Myocyte (in vitro differentiated cells): ENCODE measurements around the gene TRRAP. TPM values are rescaled to one million over a fixed set of nuclear protein-coding genes. Genes with fewer than 3 reads are reported as not detected.
A peak's percentile ranks its signal among the peaks of the same experiment; 100 is the strongest.
"Not testable (repeated sequence)": the region's sequence is repeated elsewhere in the genome, so short reads cannot be mapped to it uniquely, and the experiment has no call there.

Experiments used
- DNase-seq: peaks from one replicate; pipeline ENCODE4 v3.0.0-alpha.2; 2012; ENCODE audit warnings: low read depth
- total RNA-seq: library from RNA; depleted of rRNA; stranded (reverse); fragments of >200 nt; gene quantifications from 2 replicates; pipeline ENCODE4 v1.2.3, GENCODE V29; 2014

TRRAP gene
- total RNA-seq, 1 donor from 2014 or later = 24.0 TPM

- no peak for DNase-seq
These were observed 149.5 kb downstream of the TRRAP start for GRCh38 chr7:99027841-99028240.

GRCh38 chr7:99028261-99028973 lies 150.1 kb downstream of the TRRAP start:
- DNase-seq = no peak

DNA sequence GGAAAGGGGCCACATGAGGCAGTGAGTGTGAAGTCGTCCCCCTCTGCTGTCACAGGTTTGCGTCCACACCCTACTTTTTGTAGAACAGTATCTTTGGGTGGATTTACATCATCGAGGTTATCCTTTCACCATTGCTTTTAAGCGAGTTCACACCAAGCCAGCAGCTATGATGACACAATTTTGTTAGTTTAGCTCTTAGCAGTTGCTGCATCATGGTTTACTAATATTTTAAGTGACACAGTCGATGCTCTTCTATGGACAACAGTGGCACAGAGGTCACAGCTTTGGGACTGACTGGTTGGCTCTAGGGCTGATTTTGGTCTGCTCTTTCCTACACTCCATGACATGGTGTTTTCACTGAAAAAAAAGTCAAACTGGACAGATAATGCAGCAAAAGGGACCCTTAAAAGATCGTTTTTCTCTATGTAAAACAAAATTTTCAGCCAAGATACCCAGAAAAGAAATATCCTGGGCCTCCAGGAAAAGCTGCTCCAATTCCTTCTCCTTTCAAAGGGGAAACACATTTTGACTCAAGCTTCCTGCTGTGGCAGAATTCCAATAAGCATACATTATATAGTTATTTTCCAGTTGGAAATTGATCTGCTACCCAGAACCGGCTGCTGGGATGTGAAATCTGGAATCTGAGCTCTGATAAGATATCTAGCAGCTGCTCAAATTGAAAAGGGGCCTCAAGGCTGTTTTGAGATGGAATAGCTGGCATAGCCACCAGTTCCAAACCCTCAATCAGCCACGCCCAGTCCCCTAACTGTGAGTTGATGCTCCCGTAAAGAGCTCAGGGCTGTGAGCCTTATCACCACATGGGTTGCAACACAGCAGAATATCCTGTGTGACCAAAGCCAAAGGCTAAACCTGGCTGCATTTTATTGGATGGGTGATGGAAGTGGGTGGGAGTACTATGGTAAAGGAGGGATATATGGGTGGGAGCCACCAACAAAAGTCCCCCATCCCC lies 151.4 kb downstream of the TRRAP start:
- peak; percentile 9 for DNase-seq

GRCh38 chr7:99030457-99030856 lies 152.1 kb downstream of the TRRAP start:
- no peak for DNase-seq

GRCh38 chr7:99030951-99031350 lies 152.6 kb downstream of the TRRAP start:
- DNase-seq = no peak

DNA sequence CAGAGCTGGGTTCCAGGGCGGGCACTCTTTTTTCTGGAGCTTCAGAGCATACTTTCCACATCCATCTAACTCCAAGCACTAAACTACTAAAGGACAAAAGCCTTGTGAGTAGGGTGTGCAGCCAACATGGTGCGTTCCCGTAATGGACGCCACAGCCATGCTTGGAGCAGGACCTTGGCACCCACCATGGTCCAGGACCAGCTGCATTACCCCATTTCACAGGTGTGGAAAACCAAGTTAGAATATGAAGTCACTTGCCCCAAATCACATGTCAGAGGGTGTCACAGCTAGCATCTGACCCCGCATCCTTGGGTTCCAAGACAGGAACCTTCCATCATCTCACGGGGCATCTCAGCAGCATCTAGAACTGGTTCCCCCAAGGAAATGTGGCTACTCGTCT lies 153.2 kb downstream of the TRRAP start:
- DNase-seq = no peak

GRCh38 chr7:99032928-99033327 lies 154.6 kb downstream of the TRRAP start:
- no peak for DNase-seq

- DNase-seq = no peak
These were observed 155.4 kb downstream of the TRRAP start for GRCh38 chr7:99033765-99034164.

DNA sequence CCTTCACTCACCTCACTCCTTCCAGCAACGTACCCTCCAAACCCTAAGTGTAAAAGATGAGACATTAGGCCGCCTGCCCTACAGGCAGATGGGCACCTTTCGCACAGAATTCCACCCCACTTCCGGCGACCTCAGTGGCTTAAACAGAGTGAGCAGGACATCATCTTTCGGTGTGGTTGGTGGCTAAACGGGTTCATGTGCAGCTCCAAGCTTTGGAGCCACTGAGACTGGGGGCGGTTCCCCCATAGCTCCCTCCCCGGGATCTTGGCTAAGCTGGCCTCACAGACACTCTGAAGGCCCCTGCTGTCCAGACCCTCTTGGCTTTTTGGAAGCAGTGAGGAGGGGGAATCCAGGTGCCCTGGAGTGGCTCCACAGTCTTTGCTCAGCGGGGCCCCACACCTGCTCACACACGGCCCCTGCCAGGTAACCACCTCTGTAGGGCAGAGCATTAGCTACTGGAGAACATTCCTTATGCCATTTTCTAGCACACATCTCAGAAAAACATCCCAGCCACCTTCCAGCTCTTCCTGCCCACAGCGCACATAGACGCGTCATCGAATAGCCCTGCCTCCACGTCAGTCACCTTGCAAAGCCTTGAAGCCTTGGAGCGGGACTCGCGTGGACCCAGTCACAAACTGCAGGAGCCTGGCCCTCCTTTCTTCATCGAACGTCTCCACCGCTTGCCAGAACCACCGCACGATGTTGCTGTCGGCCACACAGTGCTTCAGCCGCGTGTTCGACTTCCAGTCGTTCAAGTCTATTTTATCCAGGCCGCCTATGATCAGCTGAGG lies 156.8 kb downstream of the TRRAP start:
- no peak for DNase-seq

GRCh38 chr7:99035723-99036545 lies 157.6 kb downstream of the TRRAP start:
- DNase-seq = no peak

DNA sequence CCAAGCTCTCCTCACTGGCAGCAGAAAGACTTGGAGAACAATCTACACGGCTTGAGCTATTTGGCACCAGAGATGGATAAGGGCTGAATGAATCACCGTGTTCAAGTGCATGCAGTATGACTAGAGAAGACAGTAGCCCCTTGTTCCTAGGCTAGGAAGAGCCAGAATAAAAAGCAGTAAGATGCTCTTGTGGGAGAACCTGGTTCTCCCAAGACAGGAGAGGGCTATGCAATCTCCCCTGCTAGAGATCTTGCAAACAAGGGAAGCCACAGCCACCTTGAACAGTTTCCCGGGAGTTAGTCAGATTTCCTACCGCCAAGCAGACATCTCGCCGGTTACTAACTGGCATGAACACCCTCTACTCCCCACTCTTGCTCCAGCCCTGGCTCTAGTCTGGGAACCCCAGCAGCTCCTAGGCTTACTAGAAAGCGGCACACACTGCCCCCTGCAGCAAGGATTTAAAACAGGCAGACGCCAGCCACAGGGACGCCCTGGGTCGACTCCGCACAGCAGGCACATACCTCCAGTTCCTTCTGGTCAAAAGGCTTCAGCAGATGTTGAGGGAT lies 158.3 kb downstream of the TRRAP start:
- DNase-seq = peak; percentile 23

DNA sequence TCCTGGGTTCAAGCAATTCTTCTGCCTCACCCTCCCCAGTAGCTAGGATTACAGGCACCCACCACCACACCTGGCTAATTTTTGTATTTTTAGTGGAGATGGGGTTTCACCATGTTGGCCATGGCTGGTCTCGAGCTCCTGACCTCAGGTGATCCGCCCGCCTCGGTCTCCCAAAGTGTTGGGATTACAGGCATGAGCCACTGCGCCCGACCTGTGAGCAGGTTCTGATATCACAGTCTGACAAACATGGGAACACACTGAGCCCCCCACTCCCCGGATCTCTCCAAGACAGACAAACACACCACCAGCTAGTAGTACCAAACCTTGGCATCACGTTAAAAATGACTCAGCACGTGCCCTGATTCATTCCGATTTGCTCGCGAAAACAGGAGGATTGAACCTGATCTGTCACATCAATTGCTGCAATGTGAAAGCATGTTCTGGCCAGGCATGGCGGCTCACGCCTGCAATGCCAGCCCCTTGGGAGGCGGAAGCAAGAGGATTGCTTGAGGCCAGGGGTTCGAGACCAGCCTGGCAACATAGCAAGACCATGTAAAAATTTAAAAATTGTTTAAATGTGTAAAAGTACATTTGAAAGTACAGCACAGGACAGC lies 159.1 kb downstream of the TRRAP start:
- no peak for DNase-seq

GRCh38 chr7:99038086-99038855 lies 159.9 kb downstream of the TRRAP start:
- DNase-seq = no peak

DNA sequence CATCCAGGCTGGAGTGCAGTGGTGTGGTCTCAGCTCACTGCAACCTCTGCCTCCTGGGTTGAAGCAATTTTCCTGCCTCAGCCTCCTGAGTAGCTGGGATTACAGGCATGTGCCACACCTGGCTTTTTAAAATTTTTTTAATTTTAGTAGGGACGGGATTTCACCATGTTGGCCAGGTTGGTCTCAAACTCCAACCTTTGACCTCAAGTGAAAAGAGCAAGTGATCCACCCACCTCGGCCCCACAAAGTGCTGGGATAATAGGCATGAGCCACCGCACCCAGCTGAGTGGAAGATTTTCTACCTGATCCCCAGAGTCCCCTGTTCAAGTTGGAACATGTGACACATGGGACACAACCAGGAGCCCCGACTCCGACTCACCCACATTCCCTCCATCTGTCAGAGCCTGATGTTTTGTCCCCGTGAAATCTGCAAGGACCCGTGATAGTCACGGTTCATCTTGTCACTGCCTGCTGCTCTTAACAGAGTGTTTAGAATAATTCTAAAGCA lies 161.1 kb downstream of the TRRAP start:
- DNase-seq = no peak

DNA sequence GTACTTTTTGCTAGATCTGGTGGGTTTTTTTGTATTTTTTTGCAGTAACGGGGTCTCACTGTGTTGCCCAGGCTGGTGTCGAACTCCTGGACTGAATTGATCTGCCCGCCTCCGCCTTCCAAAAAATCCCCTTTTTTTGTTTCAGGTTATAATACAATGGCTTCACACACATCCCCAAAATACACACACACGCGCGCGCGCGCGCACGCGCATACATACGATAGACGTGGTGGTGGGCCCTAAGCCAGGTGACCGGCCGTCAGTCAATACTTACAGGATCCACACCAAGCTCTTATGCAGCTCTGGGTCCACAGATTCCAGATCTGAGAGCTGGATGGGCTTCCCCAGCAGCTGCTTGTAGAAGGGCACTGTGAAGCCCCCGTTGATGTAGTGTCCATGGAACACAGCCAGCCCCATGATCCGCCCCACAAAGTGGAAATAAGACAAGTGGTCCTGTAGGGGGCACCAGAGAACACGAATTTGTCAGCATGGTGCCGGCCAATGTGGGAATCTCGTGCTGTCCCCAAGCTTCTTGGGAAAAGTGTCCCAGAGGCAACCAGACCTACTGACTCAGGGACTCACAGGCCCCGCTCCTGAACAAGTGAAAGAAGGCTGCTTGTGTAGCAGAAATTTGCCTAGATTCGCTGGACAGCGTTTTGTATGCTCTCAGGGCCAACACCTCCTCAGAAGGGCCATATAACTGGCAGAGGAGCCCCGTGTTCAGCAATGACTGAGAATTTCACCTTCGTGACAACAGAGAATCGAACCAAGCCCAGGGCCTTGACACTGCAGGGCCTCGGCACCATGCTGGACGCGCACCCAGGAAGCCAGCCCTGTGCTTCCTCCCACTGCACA lies 162.0 kb downstream of the TRRAP start:
- peak; percentile 94 for DNase-seq

GRCh38 chr7:99041526-99041925 lies 163.2 kb downstream of the TRRAP start:
- DNase-seq = no peak

GRCh38 chr7:99042957-99043356 lies 164.6 kb downstream of the TRRAP start:
- DNase-seq = no peak

- DNase-seq = not testable (repeated sequence)
These were observed 166.5 kb downstream of the TRRAP start for GRCh38 chr7:99044858-99045257.
